ENCODE measurements around the gene HNF4A. TPM values are rescaled to one million over a fixed set of nuclear protein-coding genes. Genes with fewer than 3 reads are reported as not detected.

HNF4A gene
- total and polyA plus RNA-seq, 2 of the 13 experiments (the other 11 are each of a cell fraction or from before 2014, with no cell fraction given) = 80.9 to 169 TPM

- TF ChIP-seq SETDB1 (CRISPR knock-in tag; IDR thresholded peaks at IDR 0.05; ENCODE audit: borderline replicate concordance) (no peak), ZNF709 (CRISPR knock-in tag; IDR thresholded peaks at IDR 0.05) (no peak), ZNF563 (CRISPR knock-in tag; IDR thresholded peaks at IDR 0.05) (no peak), ELF3 (CRISPR knock-in tag; IDR thresholded peaks at IDR 0.05) (no peak)
Observed at GRCh38 chr20:44457016-44457415, 101.5 kb downstream of the HNF4A start (continued).

- in situ Hi-C loops (cut with HindIII; ENCODE audit: extremely low pct_ligation_motif_present, low pct_unique_long_range_greater_than_20kb) = no loop called here
- H4K20me1 ChIP-seq (ENCODE audit: insufficient read depth, low read length) = no peaks in the 10 kb centered on the region
Observed at GRCh38 chr20:44459271-44459670, 103.8 kb downstream of the HNF4A start.

More at GRCh38 chr20:44459271-44459670, 103.8 kb downstream of the HNF4A start:
- no peaks in the 10 kb centered on the region for H3K36me3 ChIP-seq (replicated peaks in 1 of 2; ENCODE audit: control insufficient read depth in 1 of 2, insufficient read depth in 2 of 2, low read length in 2 of 2)
- H3K79me2 ChIP-seq (ENCODE audit: insufficient read depth, low read length) = no peaks in the 10 kb centered on the region
- WGBS (ENCODE audit: low lambda C conversion rate) = 89% methylated on average over 2 of the region's 2 CpGs
- ATAC-seq = no peak
- no peaks in the 10 kb centered on the region for H3K9me3 ChIP-seq (ENCODE audit: low read length)
- CTCF ChIA-PET (ENCODE audit: low intra/inter-chr PET ratio, low total read pairs) = no interaction called here
- H3K27me3 ChIP-seq (ENCODE audit: control insufficient read depth in 1 of 2, insufficient read depth in 2 of 2, low read length in 2 of 2) = no peaks in the 10 kb centered on the region
- BruUV-seq (replicated peaks) = no TSS peak
- no peak for TF ChIP-seq LBX2 (CRISPR knock-in tag; IDR thresholded peaks at IDR 0.05; ENCODE audit: borderline replicate concordance)
- TF ChIP-seq ZNF253 (CRISPR knock-in tag; IDR thresholded peaks at IDR 0.05; ENCODE audit: borderline replicate concordance) = no peak
- no peak for TF ChIP-seq CBX1 (IDR thresholded peaks at IDR 0.05; ENCODE audit: low read depth)
- 0 out of 2 replicates have a peak, but pooled peaks have one; percentile 3 for TF ChIP-seq PHF20 (CRISPR knock-in tag; IDR thresholded peaks at IDR 0.05)
- no peak for TF ChIP-seq ZSCAN12 (CRISPR knock-in tag; IDR thresholded peaks at IDR 0.05)
- intact Hi-C loops (cut with micrococcal nuclease; ENCODE audit: unreplicated experiment) = no loop called here
- FAIRE-seq = no peak
- no peak overlapping the region for H3K27ac ChIP-seq (ENCODE audit: extremely low read length, insufficient read depth, low read length)
- no peak overlapping the region for H3K4me3 ChIP-seq (replicated peaks in 1 of 3; ENCODE audit: insufficient read depth in 1 of 3, low read depth in 2 of 3, low read length in 3 of 3)
- no peak overlapping the region for H3K9ac ChIP-seq (ENCODE audit: insufficient read depth, low read depth, low read length)
- no peak overlapping the region for H2AFZ ChIP-seq (ENCODE audit: low read length)
- POLR2A ChIA-PET = interaction anchor here (0.9 to 1.8 kb wide), 3 partner anchors 22 to 48 kb away, joined by 3 to 5 read pairs (median 3); no protein-coding TSS in a partner anchor
- peaks cover 63% of the 10 kb centered on the region for H3K4me1 ChIP-seq (ENCODE audit: insufficient read depth, low read length)
- no peak overlapping the region for H3K4me2 ChIP-seq (ENCODE audit: low read depth, low read length)
- DNase-seq (ENCODE audit: low spot score) = no peak
